A549 (cell line): ENCODE measurements around the gene NFIA. TPM values are rescaled to one million over a fixed set of nuclear protein-coding genes. Genes with fewer than 3 reads are reported as not detected.

Source experiments
- ATAC-seq, 2 experiments: fragments of 200-7000 bp in 1 of 2; fragments of >200 bp in 1 of 2; cut with Nextera tagmentation in 1 of 2; cut with Tn5 transposase in 1 of 2; 3 replicates each; pipeline versions ENCODE4 v1.8.0 to v1.9.1; 2018 to 2020; ENCODE audit warnings: mild to moderate bottlenecking in 1 of 2, moderate library complexity in 1 of 2
- CTCF ChIA-PET: fragments of 300-600 bp; sonication (Branson Sonifier 250); formaldehyde crosslinking; extraction: SDS; loops from one replicate; lab custom pipeline; 2021; ENCODE audit warnings: antibody characterized with exemption, inconsistent platforms; lab: Yijun Ruan, JAX
- POLR2A ChIA-PET: fragments of 350-600 bp; formaldehyde crosslinking; extraction: SDS; loops from one replicate; lab custom pipeline; 2021; ENCODE audit warnings: antibody characterized with exemption, inconsistent platforms; lab: Yijun Ruan, JAX
- DNase-seq, 2 experiments: peaks; one replicate each; pipeline versions ENCODE4 v3.0.0 to v3.0.0-alpha.2; 2011 to 2016; ENCODE audit warnings: low read depth in 1 of 2, low spot score in 1 of 2
- FAIRE-seq: peaks from 2 replicates; lab custom pipeline; 2011; peaks lifted over from hg19 to GRCh38; lab: Jason Lieb, UNC
- H3K27ac ChIP-seq, 2 experiments: fragments of >200 bp; sonication (Bioruptor Twin); formaldehyde crosslinking; 3 replicates each; pipeline ENCODE4 v1.5.1; 2016 to 2017
- H3K4me1 ChIP-seq: fragments of >200 bp; sonication (Bioruptor Twin); formaldehyde crosslinking; 3 replicates; pipeline ENCODE4 v1.6.1; 2016
- H3K4me2 ChIP-seq: fragments of >200 bp; sonication (Bioruptor Twin); formaldehyde crosslinking; 3 replicates; pipeline ENCODE4 v1.6.1; 2016
- H3K4me3 ChIP-seq: fragments of >200 bp; sonication (Bioruptor Twin); formaldehyde crosslinking; 3 replicates; pipeline ENCODE4 v1.5.1; 2016
- H3K9me3 ChIP-seq: fragments of >200 bp; sonication (Bioruptor Twin); formaldehyde crosslinking; 3 replicates; pipeline ENCODE4 v1.6.1; 2016
- CEBPB ChIP-seq, 2 experiments: fragments of >200 bp in 1 of 2; sonication (Bioruptor Twin) in 1 of 2; formaldehyde crosslinking in 1 of 2; IDR thresholded peaks; 2 replicates each; pipeline ENCODE4 v1.6.1; 2012 to 2016
- CTCF ChIP-seq: fragments of >200 bp; sonication (Bioruptor Twin); formaldehyde crosslinking; IDR thresholded peaks from 3 replicates; pipeline ENCODE4 v1.5.1; 2016
- ELK1 ChIP-seq: fragments of 150-350 bp; IDR thresholded peaks from 2 replicates; pipeline ENCODE4 v1.6.1; 2014; ENCODE audit warnings: low read depth, mild to moderate bottlenecking, low read length
- ESRRA ChIP-seq: fragments of 150-350 bp; IDR thresholded peaks from 2 replicates; pipeline ENCODE4 v1.6.1; 2014; ENCODE audit warnings: mild to moderate bottlenecking, low read length, borderline replicate concordance
- FOSL2 ChIP-seq, 2 experiments: fragments of 450-650 bp in 1 of 2; fragments of >200 bp in 1 of 2; sonication (Bioruptor Twin) in 1 of 2; formaldehyde crosslinking; IDR thresholded peaks; 2 replicates each; pipeline versions ENCODE4 v1.5.0 to v1.6.1; 2016 to 2020; ENCODE audit warnings: mild to moderate bottlenecking in 1 of 2, moderate library complexity in 1 of 2
- HDAC2 ChIP-seq: fragments of 200-600 bp; sonication (generic); IDR thresholded peaks from 2 replicates; pipeline ENCODE4 v1.6.1; 2016
- HMGXB4 ChIP-seq: fragments of 250-450 bp; sonication (Bioruptor Pico); IDR thresholded peaks from 2 replicates; pipeline ENCODE4 v1.5.0; 2021; ENCODE audit warnings: mild to moderate bottlenecking, moderate library complexity, borderline replicate concordance
- HOXA7 ChIP-seq: fragments of 250-450 bp; sonication (Bioruptor Pico); IDR thresholded peaks from 2 replicates; pipeline ENCODE4 v1.5.0; 2020; ENCODE audit warnings: mild to moderate bottlenecking, moderate library complexity
- HOXB5 ChIP-seq: fragments of 250-450 bp; sonication (Bioruptor Pico); IDR thresholded peaks from 2 replicates; pipeline ENCODE4 v1.5.0; 2020; ENCODE audit warnings: mild to moderate bottlenecking, moderate library complexity
- JUNB ChIP-seq: fragments of >200 bp; sonication (Bioruptor Twin); formaldehyde crosslinking; IDR thresholded peaks from 2 replicates; pipeline ENCODE4 v1.6.1; 2016
- MYC ChIP-seq: IDR thresholded peaks from 2 replicates; pipeline ENCODE4 v1.6.1; 2012; ENCODE audit warnings: mild to moderate bottlenecking, inconsistent platforms, low read length, improper control_type of control experiment, borderline replicate concordance
- NPAS2 ChIP-seq: fragments of 250-450 bp; sonication (Bioruptor Pico); IDR thresholded peaks from 2 replicates; pipeline ENCODE4 v1.8.0; 2022; ENCODE audit warnings: mild to moderate bottlenecking, moderate library complexity, borderline replicate concordance
- RAD21 ChIP-seq, 2 experiments: fragments of >200 bp in 1 of 2; sonication (Bioruptor Twin) in 1 of 2; formaldehyde crosslinking in 1 of 2; IDR thresholded peaks in 1 of 2; conservative IDR thresholded peaks in 1 of 2; 2 replicates in 1 of 2; 3 replicates in 1 of 2; pipeline ENCODE4 v1.6.1; 2012 to 2018; ENCODE audit warnings: inconsistent platforms in 1 of 2
- RARB ChIP-seq: fragments of 250-450 bp; sonication (Bioruptor Pico); IDR thresholded peaks from 2 replicates; pipeline ENCODE4 v1.8.0; 2021; ENCODE audit warnings: mild to moderate bottlenecking, moderate library complexity
- REST ChIP-seq: fragments of 200-600 bp; sonication (generic); IDR thresholded peaks from 2 replicates; pipeline ENCODE4 v1.6.1; 2016; ENCODE audit warnings: antibody characterized with exemption, mild to moderate bottlenecking, moderate library complexity
- SREBF2 ChIP-seq: fragments of 450-650 bp; IDR thresholded peaks from 2 replicates; pipeline ENCODE4 v1.6.1; 2014; ENCODE audit warnings: mild to moderate bottlenecking, moderate library complexity
- ZFP36 ChIP-seq: fragments of 450-650 bp; IDR thresholded peaks from 2 replicates; pipeline ENCODE4 v1.6.1; 2014; ENCODE audit warnings: borderline replicate concordance; ENCODE audit not compliant: partially characterized antibody
- WGBS: methylation state at CpG from one replicate; pipeline ENCODE4 v1.1.6; 2017; ENCODE audit errors: missing lambda C conversion rate; 5-methylcytosine and 5-hydroxymethylcytosine counted together
- polyA plus RNA-seq, 4 experiments: library from polyadenylated mRNA; depleted of rRNA in 3 of 4; stranded (reverse); fragments of >200 nt; fragmentation: RNase III in 1 of 4; extraction: RNeasy Plus Mini Kit Qiagen cat#74134 plus additional on column Dnase treatment in 1 of 4; gene quantifications; 2 replicates in 3 of 4; 3 replicates in 1 of 4; pipeline ENCODE4 v1.2.3, GENCODE V29; 2011 to 2017

NFIA gene
- polyA plus RNA-seq, 2 of the 4 experiments (the other 2 are of a cell fraction) = 6.5 to 25.8 TPM

- H3K4me3 ChIP-seq = no peak overlapping the region
- ATAC-seq (no peak), FAIRE-seq (no peak), DNase-seq (no peak)
- no peak overlapping the region for H3K27ac ChIP-seq
- ChIA-PET CTCF (interaction anchor here (0.9 to 1.1 kb wide), 3 partner anchors 9 to 82 kb away, joined by 3 read pairs; no protein-coding TSS in a partner anchor), POLR2A (no interaction called here)
- no peaks in the 10 kb centered on the region for H3K9me3 ChIP-seq
- 0 out of 3 replicates have a peak, but pooled peaks cover 6% of the 10 kb centered on the region for H3K4me1 ChIP-seq
- TF ChIP-seq HOXB5 (CRISPR knock-in tag) = no peak
- TF ChIP-seq SREBF2 = no peak
- TF ChIP-seq ZFP36 = no peak
- TF ChIP-seq RAD21 (conservative IDR thresholded peaks at IDR 0.05 in 1 of 2, IDR thresholded peaks at IDR 0.05 in 1 of 2) = no peak
- TF ChIP-seq MYC = no peak
- no peak for TF ChIP-seq JUNB
- TF ChIP-seq CEBPB (IDR thresholded peaks at IDR 0.05) = no peak
- TF ChIP-seq ELK1 = no peak
- no peak for TF ChIP-seq CTCF
- no peak for TF ChIP-seq RARB (CRISPR knock-in tag)
- no peak for TF ChIP-seq REST
- TF ChIP-seq ESRRA = no peak
- WGBS = 91% methylated on average over 2 of the region's 2 CpGs
- H3K4me2 ChIP-seq = no peak overlapping the region
These were observed 423.9 kb downstream of the NFIA start for GRCh38 chr1:61506236-61506635.

- no peak for ATAC-seq
- no peak for DNase-seq
- POLR2A ChIA-PET = no interaction called here
- Histone ChIP-seq H3K4me1 (0 out of 3 replicates have a peak, but pooled peaks cover 6% of the 10 kb centered on the region), H3K27ac (no peak overlapping the region), H3K4me2 (no peak overlapping the region), H3K9me3 (no peaks in the 10 kb centered on the region), H3K4me3 (no peak overlapping the region)
- 74% methylated on average over 4 of the region's 4 CpGs for WGBS
- FAIRE-seq = no peak
- CTCF ChIA-PET = interaction anchor here (0.9 to 1.1 kb wide), 2 partner anchors 53 to 82 kb away, joined by 3 read pairs; no protein-coding TSS in a partner anchor
- no peak for TF ChIP-seq HMGXB4 (CRISPR knock-in tag)
- TF ChIP-seq HDAC2 = no peak
- no peak for TF ChIP-seq NPAS2 (CRISPR knock-in tag)
- no peak for TF ChIP-seq HOXA7
- no peak for TF ChIP-seq FOSL2 (IDR thresholded peaks at IDR 0.05)
- TF ChIP-seq FOSL2 (CRISPR knock-in tag; IDR thresholded peaks at IDR 0.05) = no peak
These were observed 424.7 kb downstream of the NFIA start for GRCh38 chr1:61506944-61507500.
